Ovary (tissue), 10 donors: ENCODE data around the gene KLHL18. TPM values are rescaled to one million over a fixed set of nuclear protein-coding genes. Genes with fewer than 3 reads are reported as not detected.

Experiments
- DNase-seq, 5 donors: peaks; one replicate each; pipeline ENCODE4 v3.0.0-alpha.2; 2019 to 2020
- H3K27ac ChIP-seq, 2 donors: fragments of 200-600 bp; one replicate each; pipeline versions ENCODE4 v1.5.1 to v1.8.0; 2019 to 2022
- H3K27me3 ChIP-seq: fragments of 200-600 bp; one replicate; pipeline ENCODE4 v1.8.0; 2022
- H3K36me3 ChIP-seq: fragments of 200-600 bp; sonication (generic); one replicate; pipeline ENCODE4 v1.5.1; 2019
- H3K4me1 ChIP-seq: one replicate; pipeline ENCODE4 v1.8.1; 2013; ENCODE audit warnings: mild to moderate bottlenecking, moderate library complexity; ENCODE audit not compliant: insufficient read depth
- H3K4me3 ChIP-seq: fragments of 200-600 bp; sonication (generic); one replicate; pipeline ENCODE4 v1.5.1; 2017
- H3K9me3 ChIP-seq, 2 donors: fragments of 200-600 bp in 1 of 2; sonication (generic) in 1 of 2; one replicate each; pipeline versions ENCODE4 v1.5.1 to v1.8.1; 2013 to 2019; ENCODE audit warnings: mild to moderate bottlenecking in 1 of 2, moderate library complexity in 1 of 2
- CTCF ChIP-seq, 3 donors: fragments of 450-650 bp in 2 of 3; fragments of 200-600 bp in 1 of 3; IDR thresholded peaks; one replicate each; pipeline versions ENCODE4 v1.5.1 to v1.8.0; 2016 to 2022; ENCODE audit warnings: antibody characterized with exemption in 3 of 3, mild to moderate bottlenecking in 1 of 3
- EP300 ChIP-seq: sonication (generic); formaldehyde crosslinking; IDR thresholded peaks from one replicate; pipeline ENCODE4 v1.6.1; 2017; ENCODE audit warnings: antibody characterized with exemption
- POLR2A ChIP-seq: fragments of 450-650 bp; IDR thresholded peaks from one replicate; pipeline ENCODE4 v1.6.1; 2017; ENCODE audit warnings: antibody characterized with exemption, mild to moderate bottlenecking, moderate library complexity
- WGBS, 3 donors: extraction: QIAGEN DNeasy Blood & Tissue Kit in 1 of 3; methylation state at CpG; one replicate each; pipeline versions ENCODE4 v1.1.5 to v1.1.7; 2013 to 2017; 5-methylcytosine and 5-hydroxymethylcytosine counted together
- intact Hi-C, 4 donors: fragments of 100-400 bp; cut with DNase I; formaldehyde crosslinking; loops; one replicate each; pipeline versions ENCODE4 v1.11.0 to v1.15.1; 2022 to 2023
- long read RNA-seq, 3 donors: library from polyadenylated mRNA in 2 of 3; unstranded in 2 of 3; transcript quantifications; one replicate each; pipeline ENCODE4 v2.0.0 and lab custom pipeline, GENCODE V29; 2021 to 2026
- polyA plus RNA-seq, 2 donors: library from polyadenylated mRNA; stranded (reverse); fragments of 200-250 nt in 1 of 2; fragments of 350-450 nt in 1 of 2; fragmentation: Illumina TruSeq in 1 of 2; extraction: RNeasy Lipid Tissue Mini Kit (QIAGEN cat#74804) in 1 of 2; gene quantifications; one replicate each; pipeline ENCODE4 v1.2.3, GENCODE V29; 2013 to 2014
- total RNA-seq, 7 donors: library from RNA; depleted of rRNA in 2 of 7; stranded (reverse); fragments of >200 nt in 2 of 7; fragmentation: NEBNext Ultra II Directional in 3 of 7; extraction: Animal tissue kit (Norgen Biotek cat#: 25700) in 3 of 7; gene quantifications; one replicate each; pipeline versions ENCODE4 v1.1.0 to v1.2.4, GENCODE V29; 2016 to 2023
- donor health status: DM: no; HTN: no; CAD: no; lungs with moderate emphysema.
- donor health status: DM: no; HTN: no; CAD: no.
- donor health status: Bipolar disorder and iron deficiency.
- donor health status: DM: yes; HTN: yes; CAD: no.
- donor health status: DM: no; HTN: no; CAD: no.
- donor health status: DM: yes; HTN: yes; CAD: no.

KLHL18 gene
- 10 to 100 TPM in 5 of 7 donors, 1 to 10 TPM in 2; 6.2 to 23.7 (median 19.8) TPM for total RNA-seq
- 1 to 10 TPM; 6.5 to 7.9 TPM for polyA plus RNA-seq
- long read RNA-seq, donor 1, full-length matches to known transcripts = 60 of 155 reads
- long read RNA-seq, donor 1, partial matches to known transcripts = 9 of 155 reads
- long read RNA-seq, donor 1, other reads (novel, unspliced or antisense) = 86 of 155 reads
- long read RNA-seq, donor 2, partial matches to known transcripts = 0 of 1 reads
- long read RNA-seq, donor 2, other reads (novel, unspliced or antisense) = 0 of 1 reads
- long read RNA-seq, donor 3, full-length matches to known transcripts = 9 of 18 reads
- long read RNA-seq, donor 3, partial matches to known transcripts = 2 of 18 reads
- long read RNA-seq, donor 3, other reads (novel, unspliced or antisense) = 7 of 18 reads

- no peaks in the 10 kb centered on the region for H3K27me3 ChIP-seq
- H3K4me1 ChIP-seq = peaks cover 9% of the 10 kb centered on the region
- intact Hi-C loops = no loop called here
- peak within 1 kb of the TSS; percentile 80 for H3K4me3 ChIP-seq
- peak within 1 kb of the TSS; percentile 51 to 77 for H3K27ac ChIP-seq
- TF ChIP-seq EP300 (peak; percentile 65), CTCF (IDR thresholded peaks at IDR 0.05) (peak in 1 of 3 donors; percentile 13), POLR2A (peak; percentile 53)
- WGBS, 3 donors = 0% methylated on average over 73 to 82 of the region's 82 CpGs
- H3K36me3 ChIP-seq = no peaks in the 10 kb centered on the region
- no peaks in the 10 kb centered on the region for H3K9me3 ChIP-seq
- DNase-seq = peak; percentile 92 to 95 (median 94)
Measured at GRCh38 chr3:47282424-47283192, at the start of gene KLHL18, which contains the start of gene KIF9. Gene KLHL18 (plus strand): TSS chr3:47282944. CDS start chr3:47282966, 22 bp downstream. Gene KIF9 (minus strand): TSS chr3:47282799. CDS start chr3:47277374, 5,425 bp downstream.

GRCh38 chr3:47238017-47238416 lies 44.7 kb upstream of the KLHL18 start:
- H3K9me3 ChIP-seq = no peaks in the 10 kb centered on the region
- TF ChIP-seq POLR2A = no peak
- TF ChIP-seq EP300 = no peak
- no peaks in the 10 kb centered on the region for H3K4me1 ChIP-seq
- intact Hi-C loops = no loop called here
- no peaks in the 10 kb centered on the region for H3K36me3 ChIP-seq
- WGBS, 3 donors = 90 to 97% (median 93%) methylated on average over 3 of the region's 3 CpGs
- H3K4me3 ChIP-seq = no peak overlapping the region
- DNase-seq = no peak
- H3K27me3 ChIP-seq = no peaks in the 10 kb centered on the region
- no peak overlapping the region for H3K27ac ChIP-seq

GRCh38 chr3:47239929-47240328 lies 42.8 kb upstream of the KLHL18 start:
- WGBS, 3 donors = 87 to 95% (median 95%) methylated on average over 6 of the region's 6 CpGs
- Histone ChIP-seq H3K27ac (no peak overlapping the region), H3K27me3 (no peaks in the 10 kb centered on the region), H3K36me3 (no peaks in the 10 kb centered on the region), H3K4me1 (no peaks in the 10 kb centered on the region), H3K4me3 (no peak overlapping the region), H3K9me3 (no peaks in the 10 kb centered on the region)
- DNase-seq = no peak
- TF ChIP-seq CTCF (IDR thresholded peaks at IDR 0.05) = no peak
- no peak for TF ChIP-seq EP300
- TF ChIP-seq POLR2A = no peak
- intact Hi-C loops = no loop called here

- intact Hi-C loops = no loop called here
- WGBS, 3 donors = 84 to 88% (median 85%) methylated on average over 9 of the region's 9 CpGs
- TF ChIP-seq CTCF (IDR thresholded peaks at IDR 0.05) = no peak
- H3K36me3 ChIP-seq = no peaks in the 10 kb centered on the region
- no peak for DNase-seq
- no peak overlapping the region for H3K4me3 ChIP-seq
- H3K4me1 ChIP-seq = no peaks in the 10 kb centered on the region
- no peak overlapping the region for H3K27ac ChIP-seq
- no peaks in the 10 kb centered on the region for H3K9me3 ChIP-seq
- no peaks in the 10 kb centered on the region for H3K27me3 ChIP-seq
Measured at GRCh38 chr3:47243419-47244147, 39.2 kb upstream of the KLHL18 start.
